Activated CD8-positive, alpha-beta memory T cell treated with anti-CD3 and anti-CD28 coated beads for 36 hours (primary cell): Measurements from ENCODE around the gene TSPAN32. TPM values are rescaled to one million over a fixed set of nuclear protein-coding genes. Genes with fewer than 3 reads are reported as not detected.
"Not testable (repeated sequence)": the region's sequence is repeated elsewhere in the genome, so short reads cannot be mapped to it uniquely, and the experiment has no call there.

ENCODE experiments used
- CTCF ChIA-PET: fragments of 350-600 bp; sonication (Branson Sonifier 250); formaldehyde crosslinking; loops from one replicate; lab custom pipeline; 2021; ENCODE audit warnings: antibody characterized with exemption; lab: Charles Lee
- POLR2A ChIA-PET: fragments of 350-600 bp; sonication (Branson Sonifier 250); formaldehyde crosslinking; loops from one replicate; lab custom pipeline; 2021; ENCODE audit warnings: antibody characterized with exemption; lab: Charles Lee
- total RNA-seq, 2 experiments: library from RNA; stranded (reverse); gene quantifications; one replicate each; pipeline ENCODE4 v1.2.3, GENCODE V29; 2021

Gene TSPAN32
- total RNA-seq, 2 experiments from 2014 or later = 2.8 to 2.9 TPM

- POLR2A ChIA-PET = no interaction called here
Measured at GRCh38 chr11:2275334-2276279, 26.2 kb upstream of the TSPAN32 start.

GRCh38 chr11:2276280-2277007 lies 25.4 kb upstream of the TSPAN32 start:
- ChIA-PET CTCF (interaction anchor here (0.7 to 1.2 kb wide), 2 partner anchors 23 to 183 kb away, joined by 3 read pairs; no protein-coding TSS in a partner anchor), POLR2A (no interaction called here)

More at GRCh38 chr11:2275334-2276279, 26.2 kb upstream of the TSPAN32 start:
- CTCF ChIA-PET = interaction anchor here (0.7 to 1.2 kb wide), 2 partner anchors 23 to 184 kb away, joined by 3 read pairs; no protein-coding TSS in a partner anchor

- ChIA-PET CTCF (no interaction called here), POLR2A (no interaction called here)
Measured at GRCh38 chr11:2277008-2277346, 24.8 kb upstream of the TSPAN32 start.

GRCh38 chr11:2277933-2278523 lies 23.8 kb upstream of the TSPAN32 start:
- ChIA-PET POLR2A (no interaction called here), CTCF (no interaction called here)

- CTCF ChIA-PET = interaction anchor here (0.7 kb wide), 1 partner anchor 604 kb away, joined by 3 read pairs; no protein-coding TSS in a partner anchor
- POLR2A ChIA-PET = no interaction called here
Measured at GRCh38 chr11:2280208-2280607, 21.6 kb upstream of the TSPAN32 start.

GRCh38 chr11:2286350-2286749 lies 15.5 kb upstream of the TSPAN32 start:
- POLR2A ChIA-PET, CTCF ChIA-PET: not testable (repeated sequence)

- CTCF ChIA-PET = interaction anchor here (1.4 kb wide), 1 partner anchor 12 kb away, joined by 7 read pairs; no protein-coding TSS in a partner anchor
- POLR2A ChIA-PET = no interaction called here
Measured at GRCh38 chr11:2287091-2287490, 14.7 kb upstream of the TSPAN32 start.

- POLR2A ChIA-PET = no interaction called here
- CTCF ChIA-PET = interaction anchor here (1.4 kb wide), 1 partner anchor 131 kb away, joined by 5 read pairs; no protein-coding TSS in a partner anchor
Measured at GRCh38 chr11:2289350-2289749, 12.5 kb upstream of the TSPAN32 start.

GRCh38 chr11:2289859-2290258 lies 12.0 kb upstream of the TSPAN32 start:
- ChIA-PET POLR2A (no interaction called here), CTCF (no interaction called here)

- CTCF ChIA-PET = no interaction called here
- POLR2A ChIA-PET = no interaction called here
Measured at GRCh38 chr11:2290351-2290841, 11.4 kb upstream of the TSPAN32 start.

- POLR2A ChIA-PET = no interaction called here
- CTCF ChIA-PET = interaction anchor here (3.5 kb wide), 1 partner anchor 12 kb away, joined by 13 read pairs; no protein-coding TSS in a partner anchor
Measured at GRCh38 chr11:2293531-2293971, 8.3 kb upstream of the TSPAN32 start.

GRCh38 chr11:2293984-2294925 lies 7.6 kb upstream of the TSPAN32 start:
- ChIA-PET CTCF (interaction anchor here (1.2 to 3.5 kb wide), 2 partner anchors 11 to 97 kb away, joined by 4 to 13 read pairs; no protein-coding TSS in a partner anchor), POLR2A (no interaction called here)

- CTCF ChIA-PET = interaction anchor here (1.2 to 3.5 kb wide), 2 partner anchors 10 to 97 kb away, joined by 4 to 13 read pairs; no protein-coding TSS in a partner anchor
- POLR2A ChIA-PET = no interaction called here
Measured at GRCh38 chr11:2294926-2295290, 6.9 kb upstream of the TSPAN32 start.

GRCh38 chr11:2295971-2296912 lies 5.6 kb upstream of the TSPAN32 start:
- ChIA-PET POLR2A (no interaction called here), CTCF (interaction anchor here (1.2 to 3.5 kb wide), 2 partner anchors 9 to 99 kb away, joined by 4 to 13 read pairs; no protein-coding TSS in a partner anchor)

- ChIA-PET POLR2A (no interaction called here), CTCF (interaction anchor here (1.1 to 3.5 kb wide), 3 partner anchors 8 to 122 kb away, joined by 3 to 13 read pairs (median 4); no protein-coding TSS in a partner anchor)
Measured at GRCh38 chr11:2296913-2297622, 4.7 kb upstream of the TSPAN32 start.

- CTCF ChIA-PET = interaction anchor here (1.1 to 8.6 kb wide), 4 partner anchors 10 to 123 kb away, joined by 3 to 66 read pairs (median 6); no protein-coding TSS in a partner anchor
- POLR2A ChIA-PET = no interaction called here
Measured at GRCh38 chr11:2297623-2298030, 4.2 kb upstream of the TSPAN32 start.
